ENCODE measurements around the gene SPATA33. TPM values are rescaled to one million over a fixed set of nuclear protein-coding genes. Genes with fewer than 3 reads are reported as not detected.

Gene SPATA33
- total and polyA plus RNA-seq, 2 experiments from 2014 or later, result 4.4 to 16.8 TPM

DNA sequence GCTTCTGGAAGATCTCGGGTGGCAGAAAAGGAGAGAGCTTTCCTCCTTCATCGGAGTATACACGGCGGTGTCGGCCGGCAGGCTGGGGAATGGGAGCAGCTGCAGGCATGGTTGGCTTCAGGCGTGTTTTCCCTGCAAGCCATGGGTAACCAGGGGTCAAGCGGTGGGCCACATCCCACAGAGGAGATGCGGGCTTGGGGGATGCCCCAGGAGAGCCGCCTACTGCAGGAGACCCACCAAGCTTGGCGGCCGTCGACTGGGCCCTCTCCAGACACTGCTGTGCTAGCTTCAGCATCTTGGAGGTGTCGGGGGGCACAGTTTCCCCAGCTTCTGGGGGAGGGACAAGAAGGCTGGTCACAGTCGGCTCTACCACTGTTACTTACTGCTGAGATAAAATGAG, 58.9 kb downstream of the SPATA33 start:
- Histone ChIP-seq H3K4me2 (no peak overlapping the region), H3K4me3 (no peak overlapping the region), H3K36me3 (replicated peaks; ENCODE audit: insufficient read depth, low read depth) (no peaks in the 10 kb centered on the region), H3K27ac (no peak overlapping the region), H3K4me1 (ENCODE audit: insufficient read depth) (peaks cover 14% of the 10 kb centered on the region), H3K9me2 (replicated peaks; ENCODE audit: insufficient read depth) (no peaks in the 10 kb centered on the region), H3K27me3 (no peaks in the 10 kb centered on the region), H4K20me1 (ENCODE audit: insufficient read depth, poor library complexity, severe bottlenecking) (no peaks in the 10 kb centered on the region), H3K79me2 (peaks cover 11% of the 10 kb centered on the region), H3K9me3 (ENCODE audit: low read depth) (no peaks in the 10 kb centered on the region), H2AFZ (no peak overlapping the region)
- WGBS (ENCODE audit: low lambda C conversion rate, missing lambda C conversion rate), result 94% methylated on average over 13 of the region's 15 CpGs
- TF ChIP-seq EZH2 (IDR thresholded peaks at IDR 0.05; ENCODE audit: borderline replicate concordance), result no peak
- DNase-seq (ENCODE audit: low spot score), result no peak

DNA sequence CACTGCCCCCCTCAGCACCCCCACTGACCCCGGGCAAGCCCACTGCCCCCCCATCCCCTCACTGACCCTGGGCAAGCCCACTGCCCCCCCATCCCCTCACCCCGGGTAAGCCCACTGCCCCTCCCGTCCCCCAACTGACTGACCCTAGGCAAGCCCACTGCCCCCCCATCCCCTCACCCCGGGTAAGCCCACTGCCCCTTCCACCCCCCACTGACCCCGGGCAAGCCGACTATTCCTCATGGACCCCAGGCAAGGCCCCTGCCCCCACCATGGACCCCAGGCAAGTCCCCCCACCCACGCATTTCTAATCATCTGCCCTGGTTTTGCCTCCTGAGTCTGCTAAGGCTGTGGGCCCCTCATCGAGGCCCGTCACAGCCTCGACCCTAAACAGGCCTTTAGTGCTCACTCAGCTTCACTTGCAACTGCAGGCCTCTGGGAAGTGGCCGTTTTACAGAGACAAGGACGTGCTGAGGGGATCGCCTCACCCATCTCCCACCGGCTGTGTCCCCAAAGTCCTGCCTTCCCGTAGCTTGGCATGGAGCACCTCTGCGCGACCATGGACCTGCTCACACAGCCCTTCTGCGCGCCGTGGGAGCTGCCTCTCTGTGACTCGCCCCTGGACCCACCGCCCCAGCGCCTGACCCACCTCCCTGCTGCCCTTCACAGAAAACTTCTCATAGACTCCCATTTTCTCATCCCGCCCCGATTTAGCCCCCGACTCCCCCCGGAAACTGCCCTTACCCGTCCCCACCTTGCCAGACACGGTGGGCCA, 59.5 kb downstream of the SPATA33 start:
- Histone ChIP-seq H4K20me1 (ENCODE audit: insufficient read depth, poor library complexity, severe bottlenecking) (peaks cover 3% of the 10 kb centered on the region), H3K79me2 (peaks cover 11% of the 10 kb centered on the region), H3K9me2 (replicated peaks; ENCODE audit: insufficient read depth) (no peaks in the 10 kb centered on the region), H3K4me1 (ENCODE audit: insufficient read depth) (peaks cover 15% of the 10 kb centered on the region), H3K27ac (no peak overlapping the region), H3K36me3 (replicated peaks; ENCODE audit: insufficient read depth, low read depth) (no peaks in the 10 kb centered on the region), H3K4me2 (no peak overlapping the region), H3K27me3 (no peaks in the 10 kb centered on the region), H3K9me3 (ENCODE audit: low read depth) (no peaks in the 10 kb centered on the region), H2AFZ (no peak overlapping the region), H3K4me3 (no peak overlapping the region)
- DNase-seq (ENCODE audit: low spot score), result no peak
- TF ChIP-seq EZH2phosphoT487 (IDR thresholded peaks at IDR 0.05; ENCODE audit: low read depth, severe bottlenecking, unreplicated experiment), result no peak
- no peak for TF ChIP-seq EZH2 (IDR thresholded peaks at IDR 0.05; ENCODE audit: borderline replicate concordance)
- TF ChIP-seq, protein P1, sequence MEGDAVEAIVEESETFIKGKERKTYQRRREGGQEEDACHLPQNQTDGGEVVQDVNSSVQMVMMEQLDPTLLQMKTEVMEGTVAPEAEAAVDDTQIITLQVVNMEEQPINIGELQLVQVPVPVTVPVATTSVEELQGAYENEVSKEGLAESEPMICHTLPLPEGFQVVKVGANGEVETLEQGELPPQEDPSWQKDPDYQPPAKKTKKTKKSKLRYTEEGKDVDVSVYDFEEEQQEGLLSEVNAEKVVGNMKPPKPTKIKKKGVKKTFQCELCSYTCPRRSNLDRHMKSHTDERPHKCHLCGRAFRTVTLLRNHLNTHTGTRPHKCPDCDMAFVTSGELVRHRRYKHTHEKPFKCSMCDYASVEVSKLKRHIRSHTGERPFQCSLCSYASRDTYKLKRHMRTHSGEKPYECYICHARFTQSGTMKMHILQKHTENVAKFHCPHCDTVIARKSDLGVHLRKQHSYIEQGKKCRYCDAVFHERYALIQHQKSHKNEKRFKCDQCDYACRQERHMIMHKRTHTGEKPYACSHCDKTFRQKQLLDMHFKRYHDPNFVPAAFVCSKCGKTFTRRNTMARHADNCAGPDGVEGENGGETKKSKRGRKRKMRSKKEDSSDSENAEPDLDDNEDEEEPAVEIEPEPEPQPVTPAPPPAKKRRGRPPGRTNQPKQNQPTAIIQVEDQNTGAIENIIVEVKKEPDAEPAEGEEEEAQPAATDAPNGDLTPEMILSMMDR (IDR thresholded peaks at IDR 0.05; ENCODE audit: poor library complexity), result no peak
- 94% methylated on average over 22 of the region's 29 CpGs for WGBS (ENCODE audit: low lambda C conversion rate, missing lambda C conversion rate)

GRCh38 chr16:89717688-89718505, 60.3 kb downstream of the SPATA33 start:
- no peak for DNase-seq (ENCODE audit: low spot score)
- Histone ChIP-seq H3K27ac (no peak overlapping the region), H3K4me1 (ENCODE audit: insufficient read depth) (peaks cover 19% of the 10 kb centered on the region), H3K27me3 (no peaks in the 10 kb centered on the region), H3K4me3 (no peak overlapping the region), H3K79me2 (peaks cover 18% of the 10 kb centered on the region), H3K9me2 (replicated peaks; ENCODE audit: insufficient read depth) (no peaks in the 10 kb centered on the region), H3K4me2 (no peak overlapping the region), H3K9me3 (ENCODE audit: low read depth) (no peaks in the 10 kb centered on the region), H4K20me1 (ENCODE audit: insufficient read depth, poor library complexity, severe bottlenecking) (peaks cover 11% of the 10 kb centered on the region), H2AFZ (no peak overlapping the region), H3K36me3 (replicated peaks; ENCODE audit: insufficient read depth, low read depth) (no peaks in the 10 kb centered on the region)
- TF ChIP-seq, protein P1 (IDR thresholded peaks at IDR 0.05; ENCODE audit: poor library complexity), result no peak
- TF ChIP-seq EZH2phosphoT487 (IDR thresholded peaks at IDR 0.05; ENCODE audit: low read depth, severe bottlenecking, unreplicated experiment), result no peak
- TF ChIP-seq EZH2 (IDR thresholded peaks at IDR 0.05; ENCODE audit: borderline replicate concordance), result no peak
- WGBS (ENCODE audit: low lambda C conversion rate, missing lambda C conversion rate), result 93% methylated on average over 12 of the region's 24 CpGs

Other genes starting within 250 kb of the SPATA33 start
- gene ANKRD11, start 167.3 kb upstream of the SPATA33 start, total RNA-seq, result 48.7 and 50.6 TPM in 2 replicates
- 130 and 135 TPM in 2 replicates for gene ANKRD11, start 167.3 kb upstream of the SPATA33 start, polyA plus RNA-seq
- gene SPG7, start 149.4 kb upstream of the SPATA33 start, total RNA-seq, result 149 and 222 TPM in 2 replicates
- 108 and 130 TPM in 2 replicates for gene SPG7, start 149.4 kb upstream of the SPATA33 start, polyA plus RNA-seq
- 4,787 and 7,288 TPM in 2 replicates for gene RPL13, start 97.2 kb upstream of the SPATA33 start, total RNA-seq
- gene RPL13, start 97.2 kb upstream of the SPATA33 start, polyA plus RNA-seq, result 1,312 and 1,458 TPM in 2 replicates
- 6.6 and 8.7 TPM in 2 replicates for gene CPNE7, start 82.1 kb upstream of the SPATA33 start, total RNA-seq
- gene CPNE7, start 82.1 kb upstream of the SPATA33 start, polyA plus RNA-seq, result 24.8 and 32.2 TPM in 2 replicates
- 48.3 and 52.9 TPM in 2 replicates for gene DPEP1, start 44.2 kb upstream of the SPATA33 start, total RNA-seq
- gene DPEP1, start 44.2 kb upstream of the SPATA33 start, polyA plus RNA-seq, result 106 and 128 TPM in 2 replicates
- gene CHMP1A, start 128 bp upstream of the SPATA33 start, total RNA-seq, result 73.2 and 78.7 TPM in 2 replicates
- gene CHMP1A, start 128 bp upstream of the SPATA33 start, polyA plus RNA-seq, result 101 and 104 TPM in 2 replicates
- 60.1 and 70.4 TPM in 2 replicates for gene CDK10, start 28.9 kb downstream of the SPATA33 start, total RNA-seq
- gene CDK10, start 28.9 kb downstream of the SPATA33 start, polyA plus RNA-seq, result 155 and 187 TPM in 2 replicates
- 20.2 and 32.9 TPM in 2 replicates for gene SPATA2L, start 43.9 kb downstream of the SPATA33 start, total RNA-seq
- 23.6 and 25.0 TPM in 2 replicates for gene SPATA2L, start 43.9 kb downstream of the SPATA33 start, polyA plus RNA-seq
- gene VPS9D1, start 63.1 kb downstream of the SPATA33 start, total RNA-seq, result 8.0 and 13.8 TPM in 2 replicates
- 25.5 and 30.2 TPM in 2 replicates for gene VPS9D1, start 63.1 kb downstream of the SPATA33 start, polyA plus RNA-seq
- 8.4 and 23.2 TPM in 2 replicates for gene ZNF276, start 63.7 kb downstream of the SPATA33 start, total RNA-seq
- gene ZNF276, start 63.7 kb downstream of the SPATA33 start, polyA plus RNA-seq, result 15.0 and 18.3 TPM in 2 replicates
- gene FANCA, start 158.8 kb downstream of the SPATA33 start, total RNA-seq, result 6.1 and 9.5 TPM in 2 replicates
- gene FANCA, start 158.8 kb downstream of the SPATA33 start, polyA plus RNA-seq, result 9.6 and 11.4 TPM in 2 replicates
- gene SPIRE2, start 170.6 kb downstream of the SPATA33 start, total RNA-seq, result 16.9 and 21.7 TPM in 2 replicates
- 13.4 and 18.4 TPM in 2 replicates for gene SPIRE2, start 170.6 kb downstream of the SPATA33 start, polyA plus RNA-seq
- gene TCF25, start 215.8 kb downstream of the SPATA33 start, total RNA-seq, result 79.3 and 130 TPM in 2 replicates
- gene TCF25, start 215.8 kb downstream of the SPATA33 start, polyA plus RNA-seq, result 206 and 256 TPM in 2 replicates

Measured in hepatocyte (in vitro differentiated cells).